CD4-positive, alpha-beta T cell (primary cell): Measurements from ENCODE around the gene AP3S2. TPM values are rescaled to one million over a fixed set of nuclear protein-coding genes. Genes with fewer than 3 reads are reported as not detected.

Experiments used
- ATAC-seq: fragments of 200-7000 bp; cut with Tn5 transposase; one replicate; pipeline ENCODE4 v1.10.0; 2022; ENCODE audit warnings: mild to moderate bottlenecking; ENCODE audit not compliant: poor library complexity
- CTCF ChIA-PET: fragments of 350-600 bp; sonication (Branson Sonifier 250); formaldehyde crosslinking; loops from one replicate; lab custom pipeline; 2021; ENCODE audit warnings: antibody characterized with exemption, inconsistent platforms; lab: Charles Lee
- POLR2A ChIA-PET: fragments of 350-600 bp; sonication (Branson Sonifier 250); formaldehyde crosslinking; loops from one replicate; lab custom pipeline; 2021; ENCODE audit warnings: antibody characterized with exemption, inconsistent platforms; lab: Charles Lee
- DNase-seq, 14 experiments: peaks; one replicate each; pipeline ENCODE4 v3.0.0-alpha.2; 2013 to 2020; ENCODE audit warnings: mixed read lengths in 2 of 14
- H3K27ac ChIP-seq, 2 donors: one replicate each; pipeline versions ENCODE4 v1.5.1 to v1.7.0; 2013; ENCODE audit warnings: low read length in 2 of 2, low read depth in 1 of 2, mild to moderate bottlenecking in 1 of 2
- H3K27me3 ChIP-seq, 2 experiments: 1 replicate in 1 of 2; 2 replicates in 1 of 2; pipeline versions ENCODE4 v1.6.1 to v1.7.0; 2013; ENCODE audit warnings: low read length in 2 of 2, control low read depth in 1 of 2, mild to moderate bottlenecking in 1 of 2, moderate library complexity in 1 of 2; ENCODE audit not compliant: insufficient read depth in 2 of 2, control insufficient read depth in 1 of 2
- H3K36me3 ChIP-seq: one replicate; pipeline ENCODE4 v1.6.1; 2013; ENCODE audit warnings: low read length, control low read depth; ENCODE audit not compliant: insufficient read depth
- H3K4me1 ChIP-seq: one replicate; pipeline ENCODE4 v1.6.1; 2013; ENCODE audit warnings: low read length, control low read depth; ENCODE audit not compliant: insufficient read depth
- H3K4me3 ChIP-seq: one replicate; pipeline ENCODE4 v1.5.1; 2013; ENCODE audit warnings: mild to moderate bottlenecking, low read length, moderate library complexity
- H3K9me3 ChIP-seq, 2 experiments: 1 replicate in 1 of 2; 2 replicates in 1 of 2; pipeline versions ENCODE4 v1.6.1 to v1.7.0; 2013; ENCODE audit warnings: low read length in 2 of 2, mild to moderate bottlenecking in 2 of 2, control low read depth in 1 of 2, moderate library complexity in 1 of 2; ENCODE audit not compliant: control insufficient read depth in 1 of 2, insufficient read depth in 1 of 2
- H3K27ac Mint-ChIP-seq: one replicate; pipeline ENCODE4 v1.8.0; 2020; ENCODE audit warnings: mixed read lengths
- H3K27me3 Mint-ChIP-seq: one replicate; pipeline ENCODE4 v1.8.0; 2021; ENCODE audit warnings: mixed read lengths
- H3K36me3 Mint-ChIP-seq: one replicate; pipeline ENCODE4 v1.8.0; 2021; ENCODE audit warnings: low read depth, mixed read lengths
- H3K4me1 Mint-ChIP-seq: one replicate; pipeline ENCODE4 v1.8.0; 2021; ENCODE audit warnings: low read depth, mixed read lengths
- H3K4me3 Mint-ChIP-seq: one replicate; pipeline ENCODE4 v1.8.0; 2020; ENCODE audit warnings: mild to moderate bottlenecking, mixed read lengths
- H3K9me3 Mint-ChIP-seq: one replicate; pipeline ENCODE4 v1.8.0; 2020; ENCODE audit warnings: mixed read lengths
- CTCF ChIP-seq: fragments of 200-600 bp; IDR thresholded peaks from one replicate; pipeline ENCODE4 v1.8.0; 2022; ENCODE audit warnings: antibody characterized with exemption, mild to moderate bottlenecking
- intact Hi-C, 2 experiments: fragments of 100-400 bp; cut with DNase I in 1 of 2; cut with micrococcal nuclease in 1 of 2; formaldehyde crosslinking; loops; one replicate each; pipeline versions ENCODE4 v1.15.1 to v1.9.0; 2023 to 2025; cut with DNase I, micrococcal nuclease
- total RNA-seq, 174 experiments: library from RNA in 2 of 174; stranded (reverse) in 2 of 174; gene quantifications; one replicate each; pipeline ENCODE4 v1.2.3 and lab custom pipeline; 2021 to 2026

The AP3S2 gene
- total RNA-seq, 2 experiments from 2014 or later = 18.9 to 20.5 TPM

GRCh38 chr15:89880727-89881126 is 13.1 kb downstream of the AP3S2 start:
- Histone ChIP-seq H3K27ac (no peak overlapping the region), H3K9me3 (no peaks in the 10 kb centered on the region), H3K36me3 (peaks cover 45% of the 10 kb centered on the region), H3K4me1 (no peaks in the 10 kb centered on the region), H3K27me3 (no peaks in the 10 kb centered on the region), H3K4me3 (no peak overlapping the region)
- ChIA-PET POLR2A (no interaction called here), CTCF (no interaction called here)
- Mint-ChIP-seq H3K4me1 (no peaks in the 10 kb centered on the region), H3K4me3 (no peak overlapping the region), H3K27me3 (no peaks in the 10 kb centered on the region), H3K27ac (no peak overlapping the region), H3K36me3 (peaks cover 77% of the 10 kb centered on the region), H3K9me3 (no peaks in the 10 kb centered on the region)
- TF ChIP-seq CTCF = no peak
- ATAC-seq (no peak), DNase-seq (no peak)
- intact Hi-C loops = no loop called here

- intact Hi-C loops = no loop called here
- Mint-ChIP-seq H3K27ac (no peak overlapping the region), H3K27me3 (no peaks in the 10 kb centered on the region), H3K9me3 (no peaks in the 10 kb centered on the region), H3K4me1 (peaks cover 7% of the 10 kb centered on the region), H3K36me3 (peaks cover 68% of the 10 kb centered on the region), H3K4me3 (no peak overlapping the region)
- Histone ChIP-seq H3K9me3 (no peaks in the 10 kb centered on the region), H3K36me3 (peaks cover 33% of the 10 kb centered on the region), H3K4me3 (no peak overlapping the region), H3K27me3 (no peaks in the 10 kb centered on the region), H3K27ac (no peak overlapping the region), H3K4me1 (peaks cover 5% of the 10 kb centered on the region)
- POLR2A ChIA-PET = no interaction called here
- no peak for TF ChIP-seq CTCF
- DNase-seq (no peak), ATAC-seq (no peak)
- CTCF ChIA-PET = no interaction called here
Observed at GRCh38 chr15:89878323-89878722, 15.5 kb downstream of the AP3S2 start.

- H3K27ac ChIP-seq = no peak overlapping the region
- H3K4me3 ChIP-seq = no peak overlapping the region
- H3K36me3 ChIP-seq = peaks cover 30% of the 10 kb centered on the region
- ChIA-PET CTCF (no interaction called here), POLR2A (no interaction called here)
- no peaks in the 10 kb centered on the region for H3K9me3 Mint-ChIP-seq
- no peak for DNase-seq
- no peak for ATAC-seq
- H3K36me3 Mint-ChIP-seq = peaks cover 67% of the 10 kb centered on the region
- H3K9me3 ChIP-seq = no peaks in the 10 kb centered on the region
- H3K4me3 Mint-ChIP-seq = no peak overlapping the region
- no peak overlapping the region for H3K27ac Mint-ChIP-seq
- no peak for TF ChIP-seq CTCF
- peaks cover 7% of the 10 kb centered on the region for H3K4me1 Mint-ChIP-seq
- peaks cover 5% of the 10 kb centered on the region for H3K4me1 ChIP-seq
- intact Hi-C loops = loop anchor here in 1 of 2 experiments (2.0 kb wide), 1 partner anchor 136 kb away; no protein-coding TSS in a partner anchor
- H3K27me3 Mint-ChIP-seq = no peaks in the 10 kb centered on the region
- H3K27me3 ChIP-seq = no peaks in the 10 kb centered on the region
Observed at GRCh38 chr15:89877083-89877425, 16.7 kb downstream of the AP3S2 start.
